ENCODE measurements around the gene RALGDS.

RALGDS gene

DNA sequence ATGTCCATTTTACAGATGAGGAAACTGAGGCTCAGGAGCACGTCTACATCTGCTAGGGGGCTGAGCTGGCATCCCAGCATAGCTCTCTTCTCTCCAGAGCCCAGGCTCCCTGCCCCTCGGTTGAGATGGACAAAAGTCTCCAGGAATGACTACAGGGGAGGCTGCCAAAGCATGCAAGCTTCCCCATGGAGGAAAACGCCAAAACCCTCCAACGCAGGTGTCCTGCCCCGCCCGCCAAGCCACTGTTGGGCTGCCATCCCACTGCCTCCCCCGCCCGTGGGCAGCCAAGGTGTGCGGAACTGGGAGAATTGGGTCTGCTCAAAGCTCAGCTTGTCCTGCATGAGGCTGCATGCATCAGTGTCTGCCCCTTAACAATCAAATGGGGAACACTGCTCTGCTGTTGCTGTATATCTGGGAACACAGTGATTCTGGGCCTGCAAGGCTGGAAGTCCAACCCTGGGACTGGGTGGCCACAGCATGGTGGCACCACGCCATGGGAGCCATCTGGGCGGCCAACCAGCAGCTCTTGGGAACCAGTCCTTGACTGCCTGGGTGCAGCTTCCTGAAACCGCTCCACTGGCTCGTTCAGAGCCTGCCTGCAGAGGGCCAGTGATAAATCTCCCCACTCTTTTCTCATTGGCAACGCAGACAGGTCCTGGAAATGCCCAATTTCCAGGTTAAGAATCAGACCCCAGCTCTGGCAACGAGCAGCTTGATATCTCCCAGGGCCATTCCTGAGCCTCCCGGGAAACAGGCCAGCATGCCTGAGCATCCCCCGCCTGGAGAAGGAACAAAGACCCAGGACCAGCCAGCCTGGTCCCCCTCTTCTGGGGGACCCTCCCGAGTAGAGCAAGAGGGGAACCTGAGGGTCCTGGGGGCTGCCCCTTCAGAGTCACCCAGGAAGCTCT lies 3.5 kb downstream of the RALGDS start:
- no peak for DNase-seq

GRCh38 chr9:133116346-133117231 lies 4.5 kb downstream of the RALGDS start:
- DNase-seq: no peak

GRCh38 chr9:133115604-133116345 lies 5.3 kb downstream of the RALGDS start:
- DNase-seq: no peak

- DNase-seq: no peak
Measured at GRCh38 chr9:133114886-133115603, 6.0 kb downstream of the RALGDS start.

DNA sequence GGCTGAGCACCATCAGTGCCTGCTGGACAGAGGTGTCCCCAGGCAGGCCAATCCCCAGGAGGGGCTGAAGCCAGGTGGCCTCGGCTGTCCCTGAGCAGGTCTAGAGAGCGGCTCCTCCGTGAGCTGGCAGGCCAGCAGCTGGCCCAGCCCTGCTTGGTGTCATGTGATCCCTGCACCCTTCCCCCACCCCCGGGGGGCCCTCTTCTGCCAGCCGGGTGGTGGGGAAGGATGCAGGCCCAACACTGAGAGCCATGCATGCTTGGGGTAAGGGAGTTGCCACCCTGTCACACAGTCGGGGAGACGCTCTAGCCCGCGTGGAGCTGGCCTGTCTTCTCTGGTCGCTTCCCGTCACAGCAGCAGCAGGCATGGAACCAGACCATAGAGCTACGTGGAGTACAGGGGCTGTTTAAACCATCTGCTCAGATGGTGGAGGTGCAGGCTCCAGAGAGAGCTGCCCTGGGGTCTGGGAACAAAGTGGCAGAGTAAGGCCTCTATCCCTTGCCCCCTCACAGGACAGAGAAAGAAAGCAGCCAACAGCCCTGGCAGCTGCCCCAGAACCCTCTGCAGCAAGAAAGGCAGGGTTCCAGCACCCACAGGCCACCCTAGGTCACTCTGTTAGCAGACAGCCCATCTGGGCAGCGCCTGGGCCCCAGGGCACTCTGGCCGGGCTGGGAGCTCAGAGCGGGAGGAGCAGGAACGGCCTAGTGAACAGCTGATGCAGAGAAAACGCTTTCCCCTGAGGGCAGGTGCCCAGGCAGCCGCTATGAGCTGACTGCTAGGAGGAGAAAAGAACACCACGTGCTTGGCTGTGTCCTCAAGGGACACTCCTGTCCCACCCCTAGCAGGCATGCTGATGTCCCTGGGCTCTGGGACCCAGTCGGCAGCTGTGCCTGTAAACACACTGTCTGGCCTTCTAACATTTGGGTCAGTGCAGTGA lies 6.8 kb downstream of the RALGDS start:
- DNase-seq: no peak

DNA sequence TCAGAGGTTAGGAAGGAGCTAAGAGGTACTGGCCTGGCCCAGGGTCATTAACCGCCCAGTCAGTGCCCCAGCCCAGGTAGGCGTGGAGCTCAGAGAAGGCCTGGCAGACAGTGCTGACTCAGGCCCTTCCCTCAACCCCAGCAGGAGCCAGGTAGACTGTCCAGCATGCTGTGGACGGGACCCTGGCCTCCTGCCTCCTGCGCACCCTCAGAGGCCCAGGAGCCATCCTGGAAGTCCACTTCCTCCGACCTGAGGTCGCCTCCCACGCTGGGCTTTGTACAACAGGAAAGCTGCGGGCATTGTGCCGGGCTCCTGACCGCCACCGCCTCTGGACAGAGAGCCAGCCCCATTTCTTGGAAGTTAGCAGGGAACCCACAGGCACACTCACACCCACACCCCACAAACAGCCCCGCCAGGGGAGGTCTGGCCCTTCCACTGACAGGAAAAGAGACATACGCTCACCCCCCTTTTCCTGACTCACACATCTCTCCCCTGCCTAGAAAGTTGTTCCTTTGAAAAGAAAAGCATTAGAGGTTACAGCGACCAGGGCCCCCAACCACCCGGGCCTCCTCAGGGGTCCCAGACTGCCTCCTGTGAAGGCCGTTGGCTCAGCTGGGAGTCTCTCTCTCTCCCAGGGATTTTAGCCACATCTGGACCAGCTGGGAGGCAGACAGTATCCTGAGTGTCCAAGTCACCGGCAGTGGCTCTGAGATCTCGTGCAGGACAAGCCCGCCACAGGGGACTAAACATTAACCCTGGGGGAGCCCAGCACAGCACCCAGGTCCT lies 7.7 kb downstream of the RALGDS start:
- no peak for DNase-seq

DNA sequence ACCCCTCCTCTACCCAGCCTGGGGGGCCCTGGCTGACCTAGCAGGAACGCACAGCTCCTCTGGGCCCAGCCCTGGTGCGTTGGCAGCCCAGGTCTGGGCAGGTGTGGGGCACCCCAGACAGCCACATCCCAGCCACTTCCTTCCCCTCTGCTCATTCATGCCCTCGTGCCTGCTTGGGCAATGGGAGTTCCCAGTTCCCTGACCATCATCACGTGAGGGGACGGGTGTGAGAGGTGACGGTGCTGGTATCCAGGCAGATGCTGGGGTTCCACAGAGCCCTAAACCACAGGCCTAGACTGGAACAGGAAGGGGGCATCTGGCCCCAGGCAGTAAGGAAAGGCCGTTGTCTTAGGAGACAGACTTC lies 8.4 kb downstream of the RALGDS start:
- no peak for DNase-seq

GRCh38 chr9:133111808-133112662 lies 9.0 kb downstream of the RALGDS start:
- DNase-seq: no peak

GRCh38 chr9:133109931-133110650 lies 10.9 kb downstream of the RALGDS start:
- DNase-seq: no peak

- no peak for DNase-seq
Measured at GRCh38 chr9:133108794-133109641, 12.0 kb downstream of the RALGDS start.

DNA sequence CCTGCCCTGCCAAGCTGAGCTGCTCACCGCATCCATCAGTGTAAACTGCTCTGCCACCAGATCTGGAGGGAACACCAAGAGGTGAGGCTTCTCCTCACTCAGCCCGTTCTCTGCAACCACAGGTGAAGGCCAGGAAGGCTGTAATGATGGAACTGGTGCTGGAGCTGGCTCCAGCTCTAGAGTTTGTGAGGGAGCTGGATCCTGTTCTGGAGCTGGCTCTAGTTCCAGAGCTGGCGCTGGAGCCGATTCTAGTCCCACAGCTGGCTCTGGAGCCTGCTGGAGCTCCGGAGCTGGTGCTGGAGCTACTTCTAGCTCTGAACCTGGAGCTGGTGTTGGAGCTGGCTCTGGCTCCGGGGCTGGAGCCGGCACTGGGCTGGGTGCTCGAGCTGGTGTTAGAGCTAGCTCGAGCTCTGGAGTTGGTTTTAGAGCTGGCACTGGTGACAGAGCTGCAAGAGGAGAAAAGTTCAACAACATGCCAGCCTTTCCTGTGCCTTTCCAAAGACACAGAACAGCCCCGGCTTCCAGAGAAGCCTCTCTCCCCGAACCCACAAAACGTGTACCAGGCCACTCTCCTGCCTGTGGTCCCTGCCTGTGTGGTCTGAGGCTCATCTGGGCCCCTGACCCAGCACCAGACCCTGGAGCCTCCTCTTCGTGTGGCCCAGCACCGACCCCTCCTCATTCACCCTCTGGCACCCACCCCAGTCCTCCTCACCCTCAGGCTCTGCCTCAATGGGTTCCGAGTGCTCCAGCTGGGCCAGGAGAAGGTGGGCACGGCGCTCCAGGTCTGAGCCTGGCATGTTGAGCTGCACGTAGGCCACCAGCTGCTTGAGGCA lies 12.9 kb downstream of the RALGDS start:
- DNase-seq: no peak

GRCh38 chr9:133107245-133107722 lies 13.8 kb downstream of the RALGDS start:
- DNase-seq: no peak

GRCh38 chr9:133106511-133107244 lies 14.4 kb downstream of the RALGDS start:
- DNase-seq: no peak

GRCh38 chr9:133105461-133105770 lies 15.6 kb downstream of the RALGDS start:
- no peak for DNase-seq

DNA sequence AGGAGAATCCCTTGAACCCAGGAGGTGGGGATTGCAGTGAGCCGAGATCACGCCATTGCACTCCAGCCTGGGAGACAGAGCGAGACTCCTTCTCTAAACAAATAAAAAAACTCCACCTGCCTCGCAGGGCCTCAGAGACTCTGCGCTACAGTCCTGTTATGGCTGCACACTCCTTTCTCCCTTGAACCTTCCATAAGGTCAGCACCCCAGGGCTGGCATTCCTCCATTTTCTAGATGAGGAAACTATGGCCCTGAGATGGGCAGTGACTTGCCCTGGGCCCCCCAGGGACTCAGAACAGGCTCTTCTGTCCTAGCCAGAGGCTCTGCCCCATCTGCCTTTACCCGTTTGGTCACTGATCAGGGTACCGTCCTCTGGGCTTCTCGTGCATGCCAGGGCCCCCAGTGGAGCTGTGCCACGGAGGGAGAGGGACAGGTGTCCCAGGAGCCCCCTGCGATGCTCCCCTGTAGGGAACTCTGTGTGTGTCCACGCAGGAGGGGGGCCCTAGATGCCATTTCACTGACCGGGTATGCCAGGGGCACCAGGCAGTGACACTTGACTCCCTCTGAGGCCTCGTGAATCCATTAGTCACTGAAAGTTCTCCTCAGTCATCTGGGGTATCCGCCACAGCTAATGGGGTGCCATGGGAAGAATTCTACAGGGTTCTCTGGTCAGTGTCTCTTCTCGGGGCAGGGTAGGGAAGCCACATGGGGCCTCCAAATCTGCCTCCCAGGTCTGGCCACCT lies 16.2 kb downstream of the RALGDS start:
- DNase-seq: no peak

Data from GOT3 (cell line).